HUES6 (cell line): ENCODE data around the gene MSL1.
A peak's percentile ranks its signal among the peaks of the same experiment; 100 is the strongest.

Experiments
- H3K27ac ChIP-seq: 2 replicates; pipeline ENCODE4 v1.7.0; 2013; ENCODE audit warnings: low read depth, mild to moderate bottlenecking, low read length, inconsistent platforms
- H3K27me3 ChIP-seq: 2 replicates; pipeline ENCODE4 v1.6.1; 2013; ENCODE audit warnings: low read length; ENCODE audit not compliant: control insufficient read depth, insufficient read depth
- H3K36me3 ChIP-seq: 2 replicates; pipeline ENCODE4 v1.6.1; 2013; ENCODE audit warnings: low read length; ENCODE audit not compliant: control insufficient read depth, insufficient read depth
- H3K4me1 ChIP-seq: 2 replicates; pipeline ENCODE4 v1.6.1; 2013; ENCODE audit warnings: low read length; ENCODE audit not compliant: control insufficient read depth, insufficient read depth
- H3K4me3 ChIP-seq: 2 replicates; pipeline ENCODE4 v1.5.1; 2013; ENCODE audit warnings: low read depth, low read length
- H3K9ac ChIP-seq: one replicate; pipeline ENCODE4 v1.6.1; 2013; ENCODE audit warnings: mild to moderate bottlenecking, low read length
- H3K9me3 ChIP-seq: 2 replicates; pipeline ENCODE4 v1.6.1; 2013; ENCODE audit warnings: low read depth, low read length; ENCODE audit not compliant: control insufficient read depth, insufficient read depth

The MSL1 gene

GRCh38 chr17:40121181-40122135 is at the start of gene MSL1:
Gene MSL1, plus strand, starts transcription at chr17:40121971. Its CDS starts 642 bp downstream, at chr17:40122613.
- peak within 1 kb of the TSS; percentile 78 for H3K4me3 ChIP-seq
- H3K36me3 ChIP-seq: peaks cover 9% of the 10 kb centered on the region
- H3K9ac ChIP-seq: peak within 1 kb of the TSS; percentile 85
- no peaks in the 10 kb centered on the region for H3K27me3 ChIP-seq
- H3K9me3 ChIP-seq: no peaks in the 10 kb centered on the region
- H3K27ac ChIP-seq: peak within 1 kb of the TSS; percentile 96
- peaks cover 8% of the 10 kb centered on the region; the same call in 1 of the 2 replicates for H3K4me1 ChIP-seq

- Histone ChIP-seq H3K9ac (no peak overlapping the region), H3K27me3 (no peaks in the 10 kb centered on the region), H3K4me3 (no peak overlapping the region), H3K36me3 (no peaks in the 10 kb centered on the region), H3K27ac (no peak overlapping the region), H3K4me1 (peaks cover 67% of the 10 kb centered on the region), H3K9me3 (no peaks in the 10 kb centered on the region)
These were observed 49.6 kb upstream of the MSL1 start for GRCh38 chr17:40072040-40072734.

GRCh38 chr17:40072735-40073346 is 48.9 kb upstream of the MSL1 start:
- H3K27ac ChIP-seq: no peak overlapping the region
- H3K9me3 ChIP-seq: no peaks in the 10 kb centered on the region
- H3K4me1 ChIP-seq: peaks cover 67% of the 10 kb centered on the region
- H3K36me3 ChIP-seq: no peaks in the 10 kb centered on the region
- H3K4me3 ChIP-seq: no peak overlapping the region
- H3K9ac ChIP-seq: no peak overlapping the region
- H3K27me3 ChIP-seq: no peaks in the 10 kb centered on the region

GRCh38 chr17:40073454-40074174 is 48.2 kb upstream of the MSL1 start:
- H3K4me3 ChIP-seq: no peak overlapping the region
- no peaks in the 10 kb centered on the region for H3K9me3 ChIP-seq
- peaks cover 61% of the 10 kb centered on the region for H3K4me1 ChIP-seq
- H3K36me3 ChIP-seq: no peaks in the 10 kb centered on the region
- H3K27ac ChIP-seq: no peak overlapping the region
- H3K9ac ChIP-seq: no peak overlapping the region
- H3K27me3 ChIP-seq: no peaks in the 10 kb centered on the region

GRCh38 chr17:40074175-40074512 is 47.6 kb upstream of the MSL1 start:
- H3K4me1 ChIP-seq: peaks cover 56% of the 10 kb centered on the region
- no peak overlapping the region for H3K9ac ChIP-seq
- H3K9me3 ChIP-seq: no peaks in the 10 kb centered on the region
- no peak overlapping the region for H3K27ac ChIP-seq
- no peaks in the 10 kb centered on the region for H3K36me3 ChIP-seq
- H3K27me3 ChIP-seq: no peaks in the 10 kb centered on the region
- no peak overlapping the region for H3K4me3 ChIP-seq

- H3K27ac ChIP-seq: no peak overlapping the region
- no peaks in the 10 kb centered on the region for H3K36me3 ChIP-seq
- no peaks in the 10 kb centered on the region for H3K9me3 ChIP-seq
- no peaks in the 10 kb centered on the region for H3K27me3 ChIP-seq
- H3K4me1 ChIP-seq: peaks cover 49% of the 10 kb centered on the region
- H3K4me3 ChIP-seq: no peak overlapping the region
- H3K9ac ChIP-seq: no peak overlapping the region
These were observed 46.9 kb upstream of the MSL1 start for GRCh38 chr17:40074871-40075200.

GRCh38 chr17:40075201-40075941 is 46.4 kb upstream of the MSL1 start:
- Histone ChIP-seq H3K4me1 (peaks cover 44% of the 10 kb centered on the region), H3K36me3 (no peaks in the 10 kb centered on the region), H3K9ac (no peak overlapping the region), H3K9me3 (no peaks in the 10 kb centered on the region), H3K27me3 (no peaks in the 10 kb centered on the region), H3K4me3 (0 out of 2 replicates have a peak overlapping the region, but pooled peaks have one; percentile 4), H3K27ac (no peak overlapping the region)

- Histone ChIP-seq H3K4me3 (no peak overlapping the region), H3K27me3 (no peaks in the 10 kb centered on the region), H3K27ac (no peak overlapping the region), H3K36me3 (no peaks in the 10 kb centered on the region), H3K9ac (no peak overlapping the region), H3K9me3 (no peaks in the 10 kb centered on the region), H3K4me1 (peaks cover 37% of the 10 kb centered on the region)
These were observed 45.8 kb upstream of the MSL1 start for GRCh38 chr17:40075942-40076498.

- Histone ChIP-seq H3K27ac (no peak overlapping the region), H3K4me1 (peaks cover 32% of the 10 kb centered on the region)
These were observed 45.2 kb upstream of the MSL1 start for GRCh38 chr17:40076591-40076990.

GRCh38 chr17:40079545-40079944 is 42.2 kb upstream of the MSL1 start:
- Histone ChIP-seq H3K9ac (no peak overlapping the region), H3K36me3 (peaks cover 10% of the 10 kb centered on the region; the same call in 1 of the 2 replicates), H3K4me3 (no peak overlapping the region), H3K27ac (no peak overlapping the region), H3K27me3 (no peaks in the 10 kb centered on the region), H3K4me1 (peaks cover 18% of the 10 kb centered on the region), H3K9me3 (no peaks in the 10 kb centered on the region)

More at GRCh38 chr17:40076591-40076990, 45.2 kb upstream of the MSL1 start:
- Histone ChIP-seq H3K36me3 (no peaks in the 10 kb centered on the region), H3K27me3 (no peaks in the 10 kb centered on the region), H3K9me3 (no peaks in the 10 kb centered on the region), H3K4me3 (no peak overlapping the region), H3K9ac (no peak overlapping the region)
